Measurements from ENCODE around the gene SHB. TPM values are rescaled to one million over a fixed set of nuclear protein-coding genes. Genes with fewer than 3 reads are reported as not detected.

The SHB gene
- total RNA-seq, 1 experiment from 2014 or later, result 23.8 TPM

- H3F3A ChIP-seq (ENCODE audit: insufficient read depth, low read depth), result peaks cover 58% of the 10 kb centered on the region
- H3K27me3 ChIP-seq (ENCODE audit: insufficient read depth, low read depth), result no peaks in the 10 kb centered on the region
- intact Hi-C loops (cut with micrococcal nuclease; ENCODE audit: unreplicated experiment), result no loop called here
- POLR2A ChIA-PET (ENCODE audit: unreplicated experiment), result no interaction called here
- H3K79me2 ChIP-seq (ENCODE audit: low read depth), result peaks cover 100% of the 10 kb centered on the region
- no peak overlapping the region for H3K4me3 ChIP-seq
- CTCF ChIA-PET, result no interaction called here
- H4K20me1 ChIP-seq (ENCODE audit: insufficient read depth), result peaks cover 5% of the 10 kb centered on the region; the same call in 1 of the 2 replicates
- H3K9me3 ChIP-seq (ENCODE audit: insufficient read depth, low read depth), result no peaks in the 10 kb centered on the region
- no peak for DNase-seq
- H3K27ac ChIP-seq, result peak overlapping the region; percentile 53
- BruUV-seq (replicated peaks), result no TSS peak
- no peaks in the 10 kb centered on the region for H3K9me2 ChIP-seq (ENCODE audit: insufficient read depth)
- H2AFZ ChIP-seq, result no peak overlapping the region
- H3K4me2 ChIP-seq, result peak overlapping the region; percentile 64
- no peak for TF ChIP-seq CTCF (conservative IDR thresholded peaks at IDR 0.05)
- TF ChIP-seq EZH2 (IDR thresholded peaks at IDR 0.05; ENCODE audit: low read depth), result no peak
- H3K4me1 ChIP-seq (replicated peaks; ENCODE audit: insufficient read depth), result peaks cover 91% of the 10 kb centered on the region
- H3K36me3 ChIP-seq (ENCODE audit: low read depth), result no peaks in the 10 kb centered on the region
These were observed 37.4 kb downstream of the SHB start for GRCh38 chr9:38031594-38031993.

GRCh38 chr9:38030658-38031057 lies 38.4 kb downstream of the SHB start:
- no TSS peak for BruUV-seq (replicated peaks)
- H4K20me1 ChIP-seq (ENCODE audit: insufficient read depth), result peaks cover 5% of the 10 kb centered on the region; the same call in 1 of the 2 replicates
- no peak for DNase-seq
- H3F3A ChIP-seq (ENCODE audit: insufficient read depth, low read depth), result peaks cover 62% of the 10 kb centered on the region
- H3K4me3 ChIP-seq, result no peak overlapping the region
- H3K79me2 ChIP-seq (ENCODE audit: low read depth), result peaks cover 96% of the 10 kb centered on the region
- no peaks in the 10 kb centered on the region for H3K36me3 ChIP-seq (ENCODE audit: low read depth)
- intact Hi-C loops (cut with micrococcal nuclease; ENCODE audit: unreplicated experiment), result no loop called here
- H3K9me2 ChIP-seq (ENCODE audit: insufficient read depth), result no peaks in the 10 kb centered on the region
- H3K9me3 ChIP-seq (ENCODE audit: insufficient read depth, low read depth), result no peaks in the 10 kb centered on the region
- no peaks in the 10 kb centered on the region for H3K27me3 ChIP-seq (ENCODE audit: insufficient read depth, low read depth)
- peaks cover 91% of the 10 kb centered on the region for H3K4me1 ChIP-seq (replicated peaks; ENCODE audit: insufficient read depth)
- no peak overlapping the region for H3K27ac ChIP-seq
- no peak overlapping the region for H2AFZ ChIP-seq
- H3K4me2 ChIP-seq, result no peak overlapping the region
- ChIA-PET CTCF (interaction anchor here (0.7 kb wide), 1 partner anchor 54 kb away, joined by 4 read pairs; no protein-coding TSS in a partner anchor), POLR2A (ENCODE audit: unreplicated experiment) (no interaction called here)
- no peak for TF ChIP-seq CTCF (conservative IDR thresholded peaks at IDR 0.05)
- TF ChIP-seq EZH2 (IDR thresholded peaks at IDR 0.05; ENCODE audit: low read depth), result no peak

DNA sequence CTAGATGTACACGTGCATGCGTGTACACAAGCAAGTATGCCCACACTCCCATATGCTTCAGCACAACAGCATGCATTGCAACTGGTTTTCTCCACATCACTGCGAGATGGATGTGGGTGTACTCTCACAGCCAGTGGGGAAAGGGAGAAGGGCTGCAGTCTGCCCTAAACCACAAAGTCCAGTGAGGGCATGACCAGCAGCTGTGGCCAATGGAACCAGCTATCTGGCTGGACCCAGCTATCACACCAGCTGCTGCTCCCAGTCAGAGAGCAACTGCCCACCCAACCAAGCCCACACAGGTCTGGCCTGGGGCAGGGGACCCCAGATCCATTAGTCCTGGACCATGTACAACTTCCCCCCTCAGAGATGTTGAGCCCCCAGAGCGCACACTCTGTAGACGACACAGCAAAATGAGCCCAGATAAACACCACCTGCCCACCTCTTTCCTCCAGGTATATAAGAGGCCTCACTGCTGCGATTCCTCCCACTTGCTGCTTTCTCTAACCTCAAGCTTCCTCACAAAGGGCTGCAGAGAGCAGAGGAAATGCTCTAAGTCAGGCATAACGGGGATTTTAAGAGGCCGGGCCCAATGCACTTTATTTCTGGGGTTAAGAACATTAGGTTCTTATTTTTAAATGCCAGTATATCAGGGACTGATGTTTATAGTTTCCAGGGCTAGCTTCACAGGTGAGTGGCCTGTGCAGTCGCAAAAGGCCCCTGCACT lies 39.0 kb downstream of the SHB start:
- Histone ChIP-seq H4K20me1 (ENCODE audit: insufficient read depth) (peaks cover 5% of the 10 kb centered on the region; the same call in 1 of the 2 replicates), H3K4me1 (replicated peaks; ENCODE audit: insufficient read depth) (peaks cover 91% of the 10 kb centered on the region), H3K9me3 (ENCODE audit: insufficient read depth, low read depth) (no peaks in the 10 kb centered on the region), H3K4me2 (no peak overlapping the region), H3K79me2 (ENCODE audit: low read depth) (peaks cover 96% of the 10 kb centered on the region), H3K9me2 (ENCODE audit: insufficient read depth) (no peaks in the 10 kb centered on the region), H3K36me3 (ENCODE audit: low read depth) (no peaks in the 10 kb centered on the region), H3K4me3 (no peak overlapping the region), H3K27ac (no peak overlapping the region), H3F3A (ENCODE audit: insufficient read depth, low read depth) (peaks cover 66% of the 10 kb centered on the region), H2AFZ (no peak overlapping the region), H3K27me3 (ENCODE audit: insufficient read depth, low read depth) (no peaks in the 10 kb centered on the region)
- TF ChIP-seq CTCF (conservative IDR thresholded peaks at IDR 0.05) (no peak), EZH2 (IDR thresholded peaks at IDR 0.05; ENCODE audit: low read depth) (no peak)
- intact Hi-C loops (cut with micrococcal nuclease; ENCODE audit: unreplicated experiment), result no loop called here
- ChIA-PET CTCF (interaction anchor here (0.7 kb wide), 1 partner anchor 55 kb away, joined by 4 read pairs; no protein-coding TSS in a partner anchor), POLR2A (ENCODE audit: unreplicated experiment) (interaction anchor here (0.6 kb wide), 1 partner anchor 618 kb away, joined by 6 read pairs; no protein-coding TSS in a partner anchor)
- BruUV-seq (replicated peaks), result no TSS peak
- no peak for DNase-seq
